ENCODE data around the gene PCYT1A.
A peak's percentile ranks its signal among the peaks of the same experiment; 100 is the strongest.
"Not testable (repeated sequence)": the region's sequence is repeated elsewhere in the genome, so short reads cannot be mapped to it uniquely, and the experiment has no call there.

PCYT1A gene

GRCh38 chr3:196189566-196190347 lies 97.8 kb downstream of the PCYT1A start:
- DNase-seq: no peak

- peak; percentile 56 to 61 for DNase-seq
Observed at GRCh38 chr3:196186651-196187573, 100.6 kb downstream of the PCYT1A start.

DNA sequence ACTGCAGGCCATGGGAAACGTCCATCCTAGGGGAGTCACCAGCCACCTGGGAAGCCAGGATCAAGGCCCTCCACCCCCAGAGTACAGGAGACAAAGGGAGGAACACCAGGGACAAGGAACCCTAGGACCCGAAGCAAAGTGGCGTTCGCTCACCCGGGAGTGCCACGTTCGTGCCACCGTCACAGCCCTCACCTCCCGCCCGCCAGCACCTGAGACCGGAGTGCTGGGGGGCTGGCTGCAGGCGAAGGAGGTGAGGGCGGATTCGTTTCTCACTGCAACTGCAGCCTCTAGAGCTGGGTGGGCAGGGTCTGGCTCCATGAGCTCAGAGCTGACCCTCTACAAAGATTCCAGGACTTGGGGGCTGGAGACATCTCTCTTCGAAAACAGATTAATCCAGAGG lies 102.6 kb downstream of the PCYT1A start:
- DNase-seq: no peak

DNA sequence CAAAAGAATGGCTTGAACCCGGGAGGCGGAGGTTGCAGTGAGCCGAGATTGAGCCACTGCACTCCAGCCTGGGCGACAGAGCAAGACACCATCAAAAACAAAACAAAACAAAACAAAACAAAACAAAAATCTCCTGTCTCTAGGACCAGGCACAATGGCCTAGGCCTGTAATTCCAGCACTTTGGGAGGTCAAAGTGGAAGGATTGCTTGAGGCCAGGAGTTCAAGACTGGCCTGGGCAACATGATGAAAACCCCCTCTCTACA lies 103.4 kb downstream of the PCYT1A start:
- DNase-seq: not testable (repeated sequence)

DNA sequence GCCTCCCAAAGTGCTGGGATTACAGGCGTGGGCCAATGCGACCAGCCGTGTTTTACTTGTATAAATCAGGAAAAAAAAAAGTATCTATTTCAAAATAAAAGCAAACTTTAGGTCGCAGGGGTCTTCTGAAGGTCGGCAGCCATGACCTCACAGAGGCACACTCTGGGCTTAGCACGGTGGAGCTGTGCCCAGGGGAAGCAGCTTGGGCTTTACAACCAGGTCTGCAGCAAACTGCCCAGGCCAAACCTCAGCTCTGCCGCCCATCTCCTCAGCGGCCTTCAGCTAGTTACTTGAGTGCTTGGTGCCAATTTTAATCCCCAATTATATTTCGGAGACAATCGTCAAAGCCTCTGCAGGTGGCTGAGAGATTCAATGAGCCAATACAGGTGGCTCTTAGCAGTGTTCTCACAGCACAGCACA lies 106.4 kb downstream of the PCYT1A start:
- DNase-seq: no peak

GRCh38 chr3:196180346-196180745 lies 107.2 kb downstream of the PCYT1A start:
- DNase-seq: no peak
